WTC11 (cell line): Measurements from ENCODE around the gene IFNGR1. TPM values are rescaled to one million over a fixed set of nuclear protein-coding genes. Genes with fewer than 3 reads are reported as not detected.

Experiments used
- ATAC-seq: fragments of 200-7000 bp; cut with Tn5 transposase; 2 replicates; pipeline ENCODE4 v1.10.0; 2021; ENCODE audit warnings: mild to moderate bottlenecking, moderate library complexity
- CTCF ChIA-PET: fragments of 300-600 bp; sonication (Branson Sonifier 250); formaldehyde crosslinking; loops from one replicate; lab custom pipeline; 2021; ENCODE audit warnings: antibody characterized with exemption; lab: Charles Lee
- POLR2A ChIA-PET: fragments of 350-600 bp; sonication (Branson Sonifier 250); formaldehyde crosslinking; loops from one replicate; lab custom pipeline; 2021; ENCODE audit warnings: antibody characterized with exemption; lab: Charles Lee
- DNase-seq: peaks from one replicate; pipeline ENCODE4 v3.0.0; 2021; ENCODE audit warnings: low spot score
- H3K27ac Mint-ChIP-seq: 2 replicates; pipeline ENCODE4 v1.8.0; 2021; ENCODE audit warnings: mixed read lengths
- H3K27me3 Mint-ChIP-seq: 2 replicates; pipeline ENCODE4 v1.8.0; 2021; ENCODE audit warnings: low read depth, mild to moderate bottlenecking, moderate library complexity, mixed read lengths
- H3K36me3 Mint-ChIP-seq: 2 replicates; pipeline ENCODE4 v1.8.0; 2021; ENCODE audit warnings: mixed read lengths
- H3K4me1 Mint-ChIP-seq: 2 replicates; pipeline ENCODE4 v1.8.0; 2022; ENCODE audit warnings: mixed read lengths
- H3K4me3 Mint-ChIP-seq: 2 replicates; pipeline ENCODE4 v1.8.0; 2021; ENCODE audit warnings: mild to moderate bottlenecking, moderate library complexity, mixed read lengths
- H3K9me3 Mint-ChIP-seq: 2 replicates; pipeline ENCODE4 v1.8.0; 2021; ENCODE audit warnings: mixed read lengths
- ATF1 ChIP-seq: sonication (generic); formaldehyde crosslinking; IDR thresholded peaks from 2 replicates; pipeline ENCODE4 v1.8.1; 2023; ENCODE audit warnings: mild to moderate bottlenecking, moderate library complexity, missing genetic modification reagents
- CTCF ChIP-seq: fragments of 200-600 bp; IDR thresholded peaks from 2 replicates; pipeline ENCODE4 v1.8.0; 2022; ENCODE audit warnings: antibody characterized with exemption
- E2F5 ChIP-seq: sonication (generic); formaldehyde crosslinking; IDR thresholded peaks from 2 replicates; pipeline ENCODE4 v1.8.1; 2022; ENCODE audit warnings: mild to moderate bottlenecking, moderate library complexity, missing genetic modification reagents
- ERG ChIP-seq: fragments of 250-450 bp; sonication (Bioruptor Pico); IDR thresholded peaks from 2 replicates; pipeline ENCODE4 v1.8.0; 2021; ENCODE audit warnings: mild to moderate bottlenecking
- FOXJ3 ChIP-seq: sonication (generic); formaldehyde crosslinking; IDR thresholded peaks from 2 replicates; pipeline ENCODE4 v1.9.0; 2021; ENCODE audit warnings: missing genetic modification reagents, mild to moderate bottlenecking, borderline replicate concordance
- FOXK1 ChIP-seq: sonication (generic); formaldehyde crosslinking; IDR thresholded peaks from 2 replicates; pipeline ENCODE4 v1.8.0; 2022; ENCODE audit warnings: mild to moderate bottlenecking, moderate library complexity, missing genetic modification reagents
- NFATC4 ChIP-seq: fragments of 250-450 bp; sonication (Bioruptor Pico); IDR thresholded peaks from 2 replicates; pipeline ENCODE4 v1.9.0; 2021; ENCODE audit warnings: mild to moderate bottlenecking
- NFE2L1 ChIP-seq: sonication (generic); formaldehyde crosslinking; IDR thresholded peaks from 2 replicates; pipeline ENCODE4 v1.8.1; 2023; ENCODE audit warnings: missing genetic modification reagents
- OVOL2 ChIP-seq: fragments of 250-450 bp; sonication (Bioruptor Pico); IDR thresholded peaks from 2 replicates; pipeline ENCODE4 v1.9.0; 2021; ENCODE audit warnings: mild to moderate bottlenecking, borderline replicate concordance
- ZNF317 ChIP-seq: sonication (generic); formaldehyde crosslinking; IDR thresholded peaks from 2 replicates; pipeline ENCODE4 v1.8.1; 2023; ENCODE audit warnings: low read depth, mild to moderate bottlenecking, moderate library complexity, missing genetic modification reagents, borderline replicate concordance
- total RNA-seq: library from RNA; stranded (reverse); gene quantifications from 3 replicates; pipeline ENCODE4 v1.2.3, GENCODE V29; 2021
- TF ChIP-seq, protein P1 (sequence below): sonication (generic); formaldehyde crosslinking; IDR thresholded peaks from 2 replicates; pipeline ENCODE4 v1.8.0; 2022; ENCODE audit warnings: mild to moderate bottlenecking, missing genetic modification reagents
- TF ChIP-seq, protein P2 (sequence below): sonication (generic); formaldehyde crosslinking; IDR thresholded peaks from 2 replicates; pipeline ENCODE4 v1.8.1; 2023; ENCODE audit warnings: mild to moderate bottlenecking, missing genetic modification reagents
- TF ChIP-seq, protein P3 (sequence below): sonication (generic); formaldehyde crosslinking; IDR thresholded peaks from 2 replicates; pipeline ENCODE4 v1.8.1; 2022; ENCODE audit warnings: mild to moderate bottlenecking, missing genetic modification reagents, moderate library complexity, borderline replicate concordance
- TF ChIP-seq, protein P4 (sequence below): sonication (generic); formaldehyde crosslinking; IDR thresholded peaks from 2 replicates; pipeline ENCODE4 v1.8.1; 2023; ENCODE audit warnings: mild to moderate bottlenecking, missing genetic modification reagents

The IFNGR1 gene
- total RNA-seq, 1 experiment from 2014 or later: 17.6 TPM

DNA sequence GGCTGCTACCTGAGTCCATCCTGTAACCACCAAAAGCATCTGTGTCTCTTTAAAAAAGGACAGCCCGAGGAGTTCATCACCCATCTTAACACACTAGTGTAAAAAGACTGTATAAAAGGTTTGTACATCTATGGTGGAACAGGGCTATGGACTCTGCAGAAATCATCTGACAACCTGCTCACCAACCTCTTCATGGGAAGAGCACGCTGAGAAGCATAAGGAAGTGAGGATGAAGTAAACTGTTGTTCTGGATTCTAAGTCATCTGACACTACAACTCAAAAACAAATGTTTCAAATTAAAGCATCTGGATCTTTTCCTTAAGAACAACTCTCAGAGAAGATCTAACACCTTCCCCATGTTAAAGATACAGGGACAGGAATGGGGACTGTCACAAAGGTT lies 5.4 kb downstream of the IFNGR1 start:
- CTCF ChIA-PET: interaction anchor here (0.9 kb wide), 1 partner anchor 120 kb away, joined by 3 read pairs; no protein-coding TSS in a partner anchor
- Mint-ChIP-seq H3K27ac (no peak overlapping the region), H3K9me3 (peaks cover 36% of the 10 kb centered on the region), H3K36me3 (peaks cover 42% of the 10 kb centered on the region), H3K4me1 (peaks cover 34% of the 10 kb centered on the region), H3K4me3 (no peak overlapping the region), H3K27me3 (peaks cover 4% of the 10 kb centered on the region; the same call in 1 of the 2 replicates)
- TF ChIP-seq, protein P1, sequence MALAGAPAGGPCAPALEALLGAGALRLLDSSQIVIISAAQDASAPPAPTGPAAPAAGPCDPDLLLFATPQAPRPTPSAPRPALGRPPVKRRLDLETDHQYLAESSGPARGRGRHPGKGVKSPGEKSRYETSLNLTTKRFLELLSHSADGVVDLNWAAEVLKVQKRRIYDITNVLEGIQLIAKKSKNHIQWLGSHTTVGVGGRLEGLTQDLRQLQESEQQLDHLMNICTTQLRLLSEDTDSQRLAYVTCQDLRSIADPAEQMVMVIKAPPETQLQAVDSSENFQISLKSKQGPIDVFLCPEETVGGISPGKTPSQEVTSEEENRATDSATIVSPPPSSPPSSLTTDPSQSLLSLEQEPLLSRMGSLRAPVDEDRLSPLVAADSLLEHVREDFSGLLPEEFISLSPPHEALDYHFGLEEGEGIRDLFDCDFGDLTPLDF (CRISPR knock-in tag): no peak
- no peak for TF ChIP-seq ZNF317 (CRISPR knock-in tag)
- no peak for TF ChIP-seq FOXJ3 (CRISPR knock-in tag)
- TF ChIP-seq, protein P2, sequence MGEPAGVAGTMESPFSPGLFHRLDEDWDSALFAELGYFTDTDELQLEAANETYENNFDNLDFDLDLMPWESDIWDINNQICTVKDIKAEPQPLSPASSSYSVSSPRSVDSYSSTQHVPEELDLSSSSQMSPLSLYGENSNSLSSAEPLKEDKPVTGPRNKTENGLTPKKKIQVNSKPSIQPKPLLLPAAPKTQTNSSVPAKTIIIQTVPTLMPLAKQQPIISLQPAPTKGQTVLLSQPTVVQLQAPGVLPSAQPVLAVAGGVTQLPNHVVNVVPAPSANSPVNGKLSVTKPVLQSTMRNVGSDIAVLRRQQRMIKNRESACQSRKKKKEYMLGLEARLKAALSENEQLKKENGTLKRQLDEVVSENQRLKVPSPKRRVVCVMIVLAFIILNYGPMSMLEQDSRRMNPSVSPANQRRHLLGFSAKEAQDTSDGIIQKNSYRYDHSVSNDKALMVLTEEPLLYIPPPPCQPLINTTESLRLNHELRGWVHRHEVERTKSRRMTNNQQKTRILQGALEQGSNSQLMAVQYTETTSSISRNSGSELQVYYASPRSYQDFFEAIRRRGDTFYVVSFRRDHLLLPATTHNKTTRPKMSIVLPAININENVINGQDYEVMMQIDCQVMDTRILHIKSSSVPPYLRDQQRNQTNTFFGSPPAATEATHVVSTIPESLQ (CRISPR knock-in tag): no peak
- TF ChIP-seq ERG (CRISPR knock-in tag): no peak
- no peak for TF ChIP-seq E2F5 (CRISPR knock-in tag)
- no peak for TF ChIP-seq OVOL2
- TF ChIP-seq, protein P3, sequence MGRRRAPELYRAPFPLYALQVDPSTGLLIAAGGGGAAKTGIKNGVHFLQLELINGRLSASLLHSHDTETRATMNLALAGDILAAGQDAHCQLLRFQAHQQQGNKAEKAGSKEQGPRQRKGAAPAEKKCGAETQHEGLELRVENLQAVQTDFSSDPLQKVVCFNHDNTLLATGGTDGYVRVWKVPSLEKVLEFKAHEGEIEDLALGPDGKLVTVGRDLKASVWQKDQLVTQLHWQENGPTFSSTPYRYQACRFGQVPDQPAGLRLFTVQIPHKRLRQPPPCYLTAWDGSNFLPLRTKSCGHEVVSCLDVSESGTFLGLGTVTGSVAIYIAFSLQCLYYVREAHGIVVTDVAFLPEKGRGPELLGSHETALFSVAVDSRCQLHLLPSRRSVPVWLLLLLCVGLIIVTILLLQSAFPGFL: no peak
- TF ChIP-seq, protein P4, sequence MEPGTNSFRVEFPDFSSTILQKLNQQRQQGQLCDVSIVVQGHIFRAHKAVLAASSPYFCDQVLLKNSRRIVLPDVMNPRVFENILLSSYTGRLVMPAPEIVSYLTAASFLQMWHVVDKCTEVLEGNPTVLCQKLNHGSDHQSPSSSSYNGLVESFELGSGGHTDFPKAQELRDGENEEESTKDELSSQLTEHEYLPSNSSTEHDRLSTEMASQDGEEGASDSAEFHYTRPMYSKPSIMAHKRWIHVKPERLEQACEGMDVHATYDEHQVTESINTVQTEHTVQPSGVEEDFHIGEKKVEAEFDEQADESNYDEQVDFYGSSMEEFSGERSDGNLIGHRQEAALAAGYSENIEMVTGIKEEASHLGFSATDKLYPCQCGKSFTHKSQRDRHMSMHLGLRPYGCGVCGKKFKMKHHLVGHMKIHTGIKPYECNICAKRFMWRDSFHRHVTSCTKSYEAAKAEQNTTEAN (CRISPR knock-in tag): no peak
- no peak for TF ChIP-seq ATF1 (CRISPR knock-in tag)
- TF ChIP-seq CTCF: no peak
- no peak for TF ChIP-seq NFATC4 (CRISPR knock-in tag)
- TF ChIP-seq NFE2L1 (CRISPR knock-in tag): no peak
- no peak for ATAC-seq
- POLR2A ChIA-PET: no interaction called here
- DNase-seq: no peak

GRCh38 chr6:137213331-137213740 lies 5.8 kb downstream of the IFNGR1 start:
- no peak overlapping the region for H3K27ac Mint-ChIP-seq
- no peak for TF ChIP-seq FOXK1
- TF ChIP-seq, all 79 proteins: peak for 0
- H3K9me3 Mint-ChIP-seq: peaks cover 41% of the 10 kb centered on the region
- no peak for DNase-seq
- peaks cover 31% of the 10 kb centered on the region for H3K4me1 Mint-ChIP-seq
- CTCF ChIA-PET: interaction anchor here (0.9 kb wide), 1 partner anchor 119 kb away, joined by 3 read pairs; no protein-coding TSS in a partner anchor
- ATAC-seq: no peak
- no peak overlapping the region for H3K4me3 Mint-ChIP-seq
- peaks cover 46% of the 10 kb centered on the region for H3K36me3 Mint-ChIP-seq
- H3K27me3 Mint-ChIP-seq: peaks cover 4% of the 10 kb centered on the region; the same call in 1 of the 2 replicates
- POLR2A ChIA-PET: no interaction called here
